ENCODE measurements around the gene UNC13A. TPM values are rescaled to one million over a fixed set of nuclear protein-coding genes. Genes with fewer than 3 reads are reported as not detected.

The UNC13A gene
- total RNA-seq, 1 experiment from 2014 or later = 22.2 TPM

DNA sequence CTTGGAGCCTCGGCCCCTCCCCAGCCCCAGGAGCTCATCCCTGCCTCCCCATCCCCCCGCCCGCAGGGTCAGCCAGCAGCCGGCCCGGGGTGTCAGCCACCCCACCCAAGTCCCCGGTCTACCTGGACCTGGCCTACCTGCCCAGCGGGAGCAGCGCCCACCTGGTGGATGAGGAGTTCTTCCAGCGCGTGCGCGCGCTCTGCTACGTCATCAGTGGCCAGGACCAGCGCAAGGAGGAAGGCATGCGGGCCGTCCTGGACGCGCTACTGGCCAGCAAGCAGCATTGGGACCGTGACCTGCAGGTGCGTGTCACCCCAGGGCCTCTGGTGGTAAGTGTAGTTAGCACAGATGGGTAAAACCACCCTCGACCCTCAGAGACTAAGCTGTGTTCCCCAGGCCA lies 45.0 kb upstream of the UNC13A start:
- no peak overlapping the region for H3K27ac Mint-ChIP-seq
- no peak for DNase-seq
- no peak overlapping the region for H3K14ac ChIP-seq (ENCODE audit: insufficient read depth, low read length)
- no peak overlapping the region for H2BK120ac ChIP-seq (ENCODE audit: low read depth, low read length, poor library complexity, severe bottlenecking)
- no peaks in the 10 kb centered on the region for H3K4me1 ChIP-seq (ENCODE audit: insufficient read depth, low read length)
- H3K4me1 Mint-ChIP-seq = no peaks in the 10 kb centered on the region
- no peak overlapping the region for H3T11ph ChIP-seq (ENCODE audit: low read length)
- no peaks in the 10 kb centered on the region for H3K9me3 Mint-ChIP-seq
- no peak overlapping the region for H3K56ac ChIP-seq (ENCODE audit: insufficient read length, low read depth, low read length)
- H3K23me2 ChIP-seq (ENCODE audit: insufficient read length, low read depth, low read length, poor library complexity, severe bottlenecking) = no peaks in the 10 kb centered on the region
- H2AK5ac ChIP-seq (ENCODE audit: insufficient read length, low read length) = no peak overlapping the region
- H3K9me3 ChIP-seq (ENCODE audit: control insufficient read depth, low read depth, low read length) = no peaks in the 10 kb centered on the region
- peaks cover 3% of the 10 kb centered on the region; the same call in 1 of the 2 replicates for H3K79me2 ChIP-seq (ENCODE audit: insufficient read depth, low read length)
- TF ChIP-seq, protein P1, sequence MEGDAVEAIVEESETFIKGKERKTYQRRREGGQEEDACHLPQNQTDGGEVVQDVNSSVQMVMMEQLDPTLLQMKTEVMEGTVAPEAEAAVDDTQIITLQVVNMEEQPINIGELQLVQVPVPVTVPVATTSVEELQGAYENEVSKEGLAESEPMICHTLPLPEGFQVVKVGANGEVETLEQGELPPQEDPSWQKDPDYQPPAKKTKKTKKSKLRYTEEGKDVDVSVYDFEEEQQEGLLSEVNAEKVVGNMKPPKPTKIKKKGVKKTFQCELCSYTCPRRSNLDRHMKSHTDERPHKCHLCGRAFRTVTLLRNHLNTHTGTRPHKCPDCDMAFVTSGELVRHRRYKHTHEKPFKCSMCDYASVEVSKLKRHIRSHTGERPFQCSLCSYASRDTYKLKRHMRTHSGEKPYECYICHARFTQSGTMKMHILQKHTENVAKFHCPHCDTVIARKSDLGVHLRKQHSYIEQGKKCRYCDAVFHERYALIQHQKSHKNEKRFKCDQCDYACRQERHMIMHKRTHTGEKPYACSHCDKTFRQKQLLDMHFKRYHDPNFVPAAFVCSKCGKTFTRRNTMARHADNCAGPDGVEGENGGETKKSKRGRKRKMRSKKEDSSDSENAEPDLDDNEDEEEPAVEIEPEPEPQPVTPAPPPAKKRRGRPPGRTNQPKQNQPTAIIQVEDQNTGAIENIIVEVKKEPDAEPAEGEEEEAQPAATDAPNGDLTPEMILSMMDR (conservative IDR thresholded peaks at IDR 0.05) = no peak
- H2BK12ac ChIP-seq (ENCODE audit: insufficient read length, low read depth, low read length) = no peak overlapping the region
- H3K79me1 ChIP-seq (ENCODE audit: insufficient read depth, low read depth, low read length, poor library complexity, severe bottlenecking) = no peaks in the 10 kb centered on the region
- no peak overlapping the region for H4K8ac ChIP-seq (replicated peaks; ENCODE audit: insufficient read length, low read depth, low read length)
- no peak overlapping the region for H4K5ac ChIP-seq (ENCODE audit: insufficient read length, low read depth, low read length)
- H3K27me3 Mint-ChIP-seq (ENCODE audit: low read depth) = no peaks in the 10 kb centered on the region
- H3K4me3 Mint-ChIP-seq = no peak overlapping the region
- no peak overlapping the region for H3K23ac ChIP-seq (ENCODE audit: insufficient read length, low read depth, low read length)
- H3K4ac ChIP-seq (ENCODE audit: low read depth, low read length) = no peak overlapping the region
- no peak overlapping the region for H3K4me2 ChIP-seq (ENCODE audit: insufficient read depth, insufficient read length, low read length)
- no peak overlapping the region for H2BK20ac ChIP-seq (ENCODE audit: low read depth, low read length, poor library complexity, severe bottlenecking)
- H3K27ac ChIP-seq (ENCODE audit: insufficient read length, low read depth, low read length) = no peak overlapping the region
- H2BK5ac ChIP-seq (ENCODE audit: insufficient read length, low read length) = no peak overlapping the region
- no peak overlapping the region for H4K91ac ChIP-seq (ENCODE audit: insufficient read length, low read depth, low read length)
- H4K20me1 ChIP-seq (ENCODE audit: control insufficient read depth, insufficient read depth, insufficient read length) = peaks cover 5% of the 10 kb centered on the region
- no CpG with 5 or more reads among the region's 22 CpGs for WGBS (ENCODE audit: extremely low coverage, insufficient read length, low lambda C conversion rate)
- H3K18ac ChIP-seq (ENCODE audit: insufficient read length, low read depth, low read length) = no peak overlapping the region
- H2AFZ ChIP-seq (ENCODE audit: low read length) = no peak overlapping the region
- peaks cover 39 to 86% (median 62%) of the 10 kb centered on the region in 3 experiments for H3K36me3 Mint-ChIP-seq (ENCODE audit: insufficient read depth in 1 of 3, low read depth in 3 of 3)
- H2BK15ac ChIP-seq (ENCODE audit: low read depth, low read length) = no peak overlapping the region
- no peaks in the 10 kb centered on the region for H3K27me3 ChIP-seq (ENCODE audit: insufficient read depth, low read length)
- no peak overlapping the region for H3K9ac ChIP-seq (ENCODE audit: extremely low read depth, insufficient read length, low read length)

Measured in H9 (cell line).